Loucy (cell line): ENCODE results near the gene NCBP1.

Experiments
- H2AFZ ChIP-seq: fragments of 200-600 bp; sonication (generic); 2 replicates; pipeline ENCODE4 v1.6.0; 2016; ENCODE audit warnings: antibody characterized with exemption, mild to moderate bottlenecking, low read length, moderate library complexity
- H3F3A ChIP-seq: fragments of 200-600 bp; 2 replicates; pipeline ENCODE4 v1.6.0; 2016; ENCODE audit warnings: antibody characterized with exemption, low read depth, mild to moderate bottlenecking
- H3K27me3 ChIP-seq: fragments of 200-600 bp; sonication (generic); 2 replicates; pipeline ENCODE4 v1.6.1; 2014; ENCODE audit warnings: low read length, mild to moderate bottlenecking; ENCODE audit not compliant: insufficient read depth, poor library complexity, severe bottlenecking
- H3K36me3 ChIP-seq: fragments of 200-600 bp; sonication (generic); 2 replicates; pipeline ENCODE4 v1.6.1; 2016; ENCODE audit warnings: low read length; ENCODE audit not compliant: insufficient read depth
- H3K4me1 ChIP-seq: fragments of 200-600 bp; sonication (generic); 2 replicates; pipeline ENCODE4 v1.5.1; 2014; ENCODE audit warnings: low read length, mild to moderate bottlenecking; ENCODE audit not compliant: insufficient read depth, poor library complexity, severe bottlenecking
- H3K4me2 ChIP-seq: fragments of 200-600 bp; sonication (generic); 2 replicates; pipeline ENCODE4 v1.6.0; 2014; ENCODE audit warnings: antibody characterized with exemption, low read length, low read depth, mild to moderate bottlenecking; ENCODE audit not compliant: poor library complexity, severe bottlenecking
- H3K4me3 ChIP-seq: fragments of 200-600 bp; sonication (generic); 2 replicates; pipeline ENCODE4 v1.5.1; 2014; ENCODE audit warnings: low read length, mild to moderate bottlenecking, mixed read lengths; ENCODE audit not compliant: poor library complexity, severe bottlenecking
- H3K79me2 ChIP-seq: fragments of 200-600 bp; sonication (generic); 2 replicates; pipeline ENCODE4 v1.6.1; 2014; ENCODE audit warnings: low read length; ENCODE audit not compliant: insufficient read depth
- H3K9ac ChIP-seq: fragments of 200-600 bp; sonication (generic); 2 replicates; pipeline ENCODE4 v1.6.0; 2014; ENCODE audit warnings: mild to moderate bottlenecking, low read depth, low read length, moderate library complexity; ENCODE audit not compliant: poor library complexity, severe bottlenecking
- H3K9me2 ChIP-seq: fragments of 200-600 bp; sonication (generic); replicated peaks from 2 replicates; pipeline ENCODE4 v1.6.1; 2016; ENCODE audit warnings: low read depth, low read length, mixed read lengths
- H3K9me3 ChIP-seq: fragments of 200-600 bp; sonication (generic); 2 replicates; pipeline ENCODE4 v1.6.1; 2014; ENCODE audit warnings: mild to moderate bottlenecking, antibody characterized with exemption, low read length, low read depth; ENCODE audit not compliant: insufficient read depth
- H4K20me1 ChIP-seq: fragments of 200-600 bp; sonication (generic); 2 replicates; pipeline ENCODE4 v1.6.0; 2014; ENCODE audit warnings: antibody characterized with exemption, low read length, mild to moderate bottlenecking; ENCODE audit not compliant: insufficient read depth, poor library complexity, severe bottlenecking
- EZH2phosphoT487 ChIP-seq: fragments of 200-600 bp; IDR thresholded peaks from 2 replicates; pipeline ENCODE4 v1.6.1; 2018; ENCODE audit warnings: antibody characterized with exemption, mild to moderate bottlenecking, moderate library complexity, borderline replicate concordance
- TF ChIP-seq, protein P1 (sequence below): fragments of 200-600 bp; sonication (generic); conservative IDR thresholded peaks from 2 replicates; pipeline ENCODE4 v1.5.1; 2014; ENCODE audit warnings: mild to moderate bottlenecking, antibody characterized with exemption, low read length

Gene NCBP1

DNA sequence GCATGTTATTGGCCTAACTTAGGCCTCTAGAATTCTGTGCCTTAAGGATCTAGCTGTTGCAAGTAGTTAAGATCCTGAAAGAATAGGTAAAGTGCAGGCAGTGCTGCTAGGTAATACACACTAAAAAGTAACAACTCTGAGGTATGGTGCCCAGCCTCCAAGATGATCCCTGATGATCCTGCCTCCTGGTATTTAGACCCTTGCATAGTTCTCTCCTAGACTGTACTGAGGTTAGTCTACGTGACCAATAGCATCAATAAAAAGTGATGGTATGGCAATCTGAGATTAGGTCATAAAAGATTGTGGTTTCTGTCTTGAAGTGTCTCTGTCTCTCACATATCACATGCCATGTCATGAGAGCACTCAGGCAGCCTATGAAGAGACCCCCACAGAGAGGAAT is 9.7 kb upstream of the NCBP1 start:
- Histone ChIP-seq H3K4me2 (no peak overlapping the region), H2AFZ (no peak overlapping the region), H3K79me2 (peaks cover 19% of the 10 kb centered on the region; the same call in 1 of the 2 replicates), H3K36me3 (peaks cover 18% of the 10 kb centered on the region; the same call in 1 of the 2 replicates), H4K20me1 (no peaks in the 10 kb centered on the region), H3K4me3 (no peak overlapping the region), H3F3A (no peaks in the 10 kb centered on the region), H3K27me3 (no peaks in the 10 kb centered on the region), H3K9ac (no peak overlapping the region), H3K4me1 (peaks cover 2% of the 10 kb centered on the region), H3K9me2 (no peaks in the 10 kb centered on the region), H3K9me3 (no peaks in the 10 kb centered on the region)
- no peak for TF ChIP-seq EZH2phosphoT487
- TF ChIP-seq, protein P1, sequence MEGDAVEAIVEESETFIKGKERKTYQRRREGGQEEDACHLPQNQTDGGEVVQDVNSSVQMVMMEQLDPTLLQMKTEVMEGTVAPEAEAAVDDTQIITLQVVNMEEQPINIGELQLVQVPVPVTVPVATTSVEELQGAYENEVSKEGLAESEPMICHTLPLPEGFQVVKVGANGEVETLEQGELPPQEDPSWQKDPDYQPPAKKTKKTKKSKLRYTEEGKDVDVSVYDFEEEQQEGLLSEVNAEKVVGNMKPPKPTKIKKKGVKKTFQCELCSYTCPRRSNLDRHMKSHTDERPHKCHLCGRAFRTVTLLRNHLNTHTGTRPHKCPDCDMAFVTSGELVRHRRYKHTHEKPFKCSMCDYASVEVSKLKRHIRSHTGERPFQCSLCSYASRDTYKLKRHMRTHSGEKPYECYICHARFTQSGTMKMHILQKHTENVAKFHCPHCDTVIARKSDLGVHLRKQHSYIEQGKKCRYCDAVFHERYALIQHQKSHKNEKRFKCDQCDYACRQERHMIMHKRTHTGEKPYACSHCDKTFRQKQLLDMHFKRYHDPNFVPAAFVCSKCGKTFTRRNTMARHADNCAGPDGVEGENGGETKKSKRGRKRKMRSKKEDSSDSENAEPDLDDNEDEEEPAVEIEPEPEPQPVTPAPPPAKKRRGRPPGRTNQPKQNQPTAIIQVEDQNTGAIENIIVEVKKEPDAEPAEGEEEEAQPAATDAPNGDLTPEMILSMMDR: no peak

DNA sequence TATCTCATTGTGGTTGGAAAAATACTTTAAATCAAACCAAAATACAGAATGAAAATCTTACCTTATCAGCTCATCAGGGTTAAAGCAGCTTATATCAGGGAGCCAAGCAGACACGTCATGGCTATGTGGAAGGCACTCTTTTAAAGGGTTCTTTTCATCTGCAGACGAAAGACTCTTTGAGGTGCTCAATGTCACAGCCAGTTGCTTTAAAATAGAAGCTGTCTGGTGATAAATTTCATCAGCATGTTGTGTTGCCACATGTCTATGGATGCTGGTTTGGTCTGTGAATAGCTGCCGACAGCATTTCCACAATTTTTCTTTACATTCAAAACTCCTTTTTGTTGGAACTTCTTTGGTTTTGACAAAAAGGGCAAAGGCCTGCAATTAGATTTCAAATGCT is 8.0 kb upstream of the NCBP1 start:
- Histone ChIP-seq H3K36me3 (peaks cover 18% of the 10 kb centered on the region; the same call in 1 of the 2 replicates), H3K9me3 (no peaks in the 10 kb centered on the region), H4K20me1 (peaks cover 4% of the 10 kb centered on the region), H3K27me3 (no peaks in the 10 kb centered on the region), H3K9ac (no peak overlapping the region), H3K79me2 (peaks cover 31% of the 10 kb centered on the region; the same call in 1 of the 2 replicates), H3F3A (no peaks in the 10 kb centered on the region), H3K4me3 (no peak overlapping the region), H3K9me2 (no peaks in the 10 kb centered on the region), H3K4me1 (peaks cover 17% of the 10 kb centered on the region), H3K4me2 (no peak overlapping the region), H2AFZ (no peak overlapping the region)
- no peak for TF ChIP-seq EZH2phosphoT487
- TF ChIP-seq, protein P1: no peak

DNA sequence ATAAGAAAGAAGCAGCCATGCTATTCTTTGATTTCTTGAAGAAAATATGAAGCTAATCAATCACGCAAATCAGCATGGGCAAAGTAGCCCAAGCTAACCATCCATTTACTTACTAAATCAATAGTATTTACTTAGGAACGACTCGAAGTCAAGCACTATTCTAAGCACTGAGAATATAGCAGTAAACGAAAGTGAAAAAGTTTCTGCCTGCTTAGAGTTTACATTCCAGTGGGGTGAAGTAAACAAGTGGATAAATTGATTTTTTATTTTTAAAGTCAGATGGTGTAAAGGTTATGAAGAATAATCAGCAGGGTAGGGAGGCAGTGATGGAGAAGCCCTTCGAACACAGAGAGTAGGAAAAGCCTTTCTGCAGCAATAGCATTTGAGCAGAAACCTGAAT is 6.0 kb upstream of the NCBP1 start:
- no peak overlapping the region for H3K4me3 ChIP-seq

More for the DNA sequence above, 6.0 kb upstream of the NCBP1 start:
- Histone ChIP-seq H3K79me2 (peaks cover 51% of the 10 kb centered on the region), H2AFZ (no peak overlapping the region), H3K36me3 (peaks cover 18% of the 10 kb centered on the region; the same call in 1 of the 2 replicates), H4K20me1 (peaks cover 4% of the 10 kb centered on the region), H3F3A (no peaks in the 10 kb centered on the region), H3K4me2 (no peak overlapping the region), H3K27me3 (no peaks in the 10 kb centered on the region), H3K4me1 (peaks cover 28% of the 10 kb centered on the region), H3K9me3 (no peaks in the 10 kb centered on the region), H3K9me2 (no peaks in the 10 kb centered on the region), H3K9ac (no peak overlapping the region)
- TF ChIP-seq, protein P1: no peak
- TF ChIP-seq EZH2phosphoT487: no peak
